Right lobe of liver (tissue), 6 donors: ENCODE measurements around the gene PARD6B. TPM values are rescaled to one million over a fixed set of nuclear protein-coding genes. Genes with fewer than 3 reads are reported as not detected.
"Not testable (repeated sequence)": the region's sequence is repeated elsewhere in the genome, so short reads cannot be mapped to it uniquely, and the experiment has no call there.

Experiments used
- ATAC-seq, 4 donors: fragments of 200-7000 bp; cut with Tn5 transposase; one replicate each; pipeline ENCODE4 v1.9.1; 2020; ENCODE audit warnings: mild to moderate bottlenecking in 4 of 4, moderate library complexity in 4 of 4
- DNase-seq, 3 donors: peaks; one replicate each; pipeline ENCODE4 v3.0.0-alpha.2; 2020
- H3K27ac ChIP-seq, 3 donors: fragments of 200-600 bp; one replicate each; pipeline ENCODE4 v1.8.0; 2022
- H3K27me3 ChIP-seq, 2 donors: fragments of 200-600 bp; one replicate each; pipeline ENCODE4 v1.8.0; 2022
- H3K36me3 ChIP-seq, 4 donors: fragments of 200-600 bp; sonication (generic) in 1 of 4; one replicate each; pipeline versions ENCODE4 v1.5.1 to v1.8.0; 2017 to 2022; ENCODE audit warnings: control low read depth in 1 of 4
- H3K4me1 ChIP-seq, 4 donors: fragments of 200-600 bp; sonication (generic) in 1 of 4; one replicate each; pipeline versions ENCODE4 v1.5.1 to v1.8.0; 2017 to 2022; ENCODE audit warnings: control low read depth in 1 of 4
- H3K4me3 ChIP-seq, 3 donors: fragments of 200-600 bp; one replicate each; pipeline ENCODE4 v1.8.0; 2022
- H3K9me3 ChIP-seq, 4 donors: fragments of 200-600 bp; sonication (generic) in 1 of 4; one replicate each; pipeline versions ENCODE4 v1.5.1 to v1.8.0; 2017 to 2022; ENCODE audit warnings: control low read depth in 1 of 4
- CTCF ChIP-seq, 4 donors: fragments of 200-600 bp in 3 of 4; fragments of 450-650 bp in 1 of 4; IDR thresholded peaks; one replicate each; pipeline versions ENCODE4 v1.5.1 to v1.8.0; 2016 to 2022; ENCODE audit warnings: antibody characterized with exemption in 4 of 4, mild to moderate bottlenecking in 2 of 4
- POLR2A ChIP-seq: fragments of 450-650 bp; IDR thresholded peaks from one replicate; pipeline ENCODE4 v1.6.1; 2017; ENCODE audit warnings: antibody characterized with exemption, mild to moderate bottlenecking
- WGBS: methylation state at CpG from one replicate; pipeline ENCODE4 v1.1.6; 2018; ENCODE audit warnings: low coverage, low lambda C conversion rate; ENCODE audit not compliant: insufficient coverage; ENCODE audit errors: missing lambda C conversion rate; 5-methylcytosine and 5-hydroxymethylcytosine counted together
- intact Hi-C, 2 donors: fragments of 100-400 bp; cut with DNase I; formaldehyde crosslinking; loops; one replicate each; pipeline versions ENCODE4 v1.11.2 to v1.14.1; 2022
- total RNA-seq, 6 experiments: library from RNA; depleted of rRNA in 2 of 6; stranded (reverse); fragments of >200 nt in 2 of 6; fragmentation: NEBNext Ultra II Directional in 3 of 6; extraction: Animal tissue kit (Norgen Biotek cat#: 25700) in 3 of 6; gene quantifications; one replicate each; pipeline versions ENCODE4 v1.1.0 to v1.2.4, GENCODE V29; 2016 to 2023
- donor health status: DM: no; HTN: yes; CAD: no.
- donor health status: DM: no; HTN: no; CAD: no.
- donor health status: DM: no; HTN: no; CAD: no.
- donor health status: DM: no; HTN: yes; CAD: no.
- donor health status: DM: no; HTN: yes; CAD: no.

PARD6B gene
- total RNA-seq, 6 experiments from 2014 or later: 6.6 to 11.1 (median 8.5) TPM

GRCh38 chr20:50762045-50762422, 30.7 kb downstream of the PARD6B start:
- Histone ChIP-seq H3K27me3 (no peaks in the 10 kb centered on the region), H3K4me1 (peaks cover 0 to 26% (median 13%) of the 10 kb centered on the region in 4 donors), H3K9me3 (no peaks in the 10 kb centered on the region), H3K27ac (peak overlapping the region; percentile 31 to 70 (median 63)), H3K4me3 (no peak overlapping the region), H3K36me3 (no peaks in the 10 kb centered on the region)
- DNase-seq (no peak), ATAC-seq (peak in 3 of 4 donors; percentile 2 to 7 (median 3))
- intact Hi-C loops: no loop called here
- WGBS: 34% methylated on average over 6 of the region's 6 CpGs
- TF ChIP-seq CTCF (IDR thresholded peaks at IDR 0.05) (no peak), POLR2A (no peak)

- DNase-seq (peak; percentile 88 to 97 (median 95)), ATAC-seq (peak; percentile 85 to 98 (median 98))
- Histone ChIP-seq H3K4me3 (no peak overlapping the region), H3K4me1 (peaks cover 0 to 26% (median 13%) of the 10 kb centered on the region in 4 donors), H3K36me3 (no peaks in the 10 kb centered on the region), H3K27me3 (no peaks in the 10 kb centered on the region), H3K9me3 (no peaks in the 10 kb centered on the region), H3K27ac (peak overlapping the region; percentile 31 to 70 (median 63))
- 62% methylated on average over 10 of the region's 12 CpGs for WGBS
- intact Hi-C loops: no loop called here
- no peak for TF ChIP-seq POLR2A
- TF ChIP-seq CTCF (IDR thresholded peaks at IDR 0.05): peak in 1 of 4 donors; percentile 17
Measured at GRCh38 chr20:50762435-50763220, 31.2 kb downstream of the PARD6B start.

- H3K27ac ChIP-seq: peak overlapping the region in 1 of 3 donors; percentile 70
Measured at GRCh38 chr20:50763550-50764458, 32.4 kb downstream of the PARD6B start.

GRCh38 chr20:50765251-50765650, 33.9 kb downstream of the PARD6B start:
- H3K27ac ChIP-seq, H3K9me3 ChIP-seq, H3K27me3 ChIP-seq, intact Hi-C loops, H3K4me3 ChIP-seq, ATAC-seq, H3K36me3 ChIP-seq: not testable (repeated sequence)
- peak in 1 of 3 donors; percentile 0 for DNase-seq
- peaks cover 0 to 26% (median 13%) of the 10 kb centered on the region in 4 donors for H3K4me1 ChIP-seq
- 72% methylated on average over 10 of the region's 10 CpGs for WGBS

More at GRCh38 chr20:50763550-50764458, 32.4 kb downstream of the PARD6B start:
- H3K4me3 ChIP-seq, intact Hi-C loops, H3K27me3 ChIP-seq, H3K9me3 ChIP-seq, H3K36me3 ChIP-seq: not testable (repeated sequence)
- ATAC-seq (peak in 1 of 4 donors; percentile 31), DNase-seq (peak in 2 of 3 donors; percentile 28 to 37)
- WGBS: 60% methylated on average over 17 of the region's 20 CpGs
- H3K4me1 ChIP-seq: peaks cover 0 to 26% (median 13%) of the 10 kb centered on the region in 4 donors

GRCh38 chr20:50765674-50766073, 34.3 kb downstream of the PARD6B start:
- Histone ChIP-seq H3K27ac (no peak overlapping the region), H3K27me3 (no peaks in the 10 kb centered on the region), H3K9me3 (no peaks in the 10 kb centered on the region), H3K36me3 (no peaks in the 10 kb centered on the region), H3K4me3 (no peak overlapping the region), H3K4me1 (peaks cover 0 to 26% (median 13%) of the 10 kb centered on the region in 4 donors)
- DNase-seq (no peak), ATAC-seq (no peak)
- TF ChIP-seq CTCF (IDR thresholded peaks at IDR 0.05) (no peak), POLR2A (no peak)
- intact Hi-C loops: no loop called here
- WGBS: 66% methylated on average over 3 of the region's 3 CpGs

- H3K36me3 ChIP-seq, H3K27ac ChIP-seq, ATAC-seq, intact Hi-C loops, H3K4me3 ChIP-seq, H3K9me3 ChIP-seq, H3K27me3 ChIP-seq: not testable (repeated sequence)
- peak in 1 of 3 donors; percentile 9 for DNase-seq
- WGBS: 60% methylated on average over 6 of the region's 10 CpGs
- H3K4me1 ChIP-seq: peaks cover 0 to 18% (median 8%) of the 10 kb centered on the region in 4 donors
Measured at GRCh38 chr20:50766955-50767809, 35.8 kb downstream of the PARD6B start.

GRCh38 chr20:50768991-50769390, 37.6 kb downstream of the PARD6B start:
- H3K27ac ChIP-seq, H3K4me3 ChIP-seq, H3K27me3 ChIP-seq, intact Hi-C loops, H3K9me3 ChIP-seq, H3K4me1 ChIP-seq, H3K36me3 ChIP-seq: not testable (repeated sequence)
- peak in 1 of 3 donors; percentile 11 for DNase-seq
- ATAC-seq: peak in 1 of 4 donors; percentile 21
- WGBS: 20% methylated on average over 1 of the region's 7 CpGs
